Esophagus mucosa (tissue), 1 donor: ENCODE data around the gene SCN2A. TPM values are rescaled to one million over a fixed set of nuclear protein-coding genes. Genes with fewer than 3 reads are reported as not detected.
"Not testable (repeated sequence)": the region's sequence is repeated elsewhere in the genome, so short reads cannot be mapped to it uniquely, and the experiment has no call there.

Experiments
- ATAC-seq: fragments of 200-7000 bp; cut with Tn5 transposase; one replicate; pipeline ENCODE4 v1.9.1; 2020
- total RNA-seq: library from RNA; stranded (reverse); gene quantifications from one replicate; pipeline ENCODE4 v1.2.4, GENCODE V29; 2023
- donor health status: DM: yes; HTN: yes; CAD: no.

Gene SCN2A
- total RNA-seq, 1 donor from 2014 or later, result 0.04 TPM

- ATAC-seq, result not testable (repeated sequence)
Observed at GRCh38 chr2:165344276-165344675, 105.1 kb downstream of the SCN2A start.

GRCh38 chr2:165348441-165348840 lies 109.2 kb downstream of the SCN2A start:
- ATAC-seq, result no peak

- no peak for ATAC-seq
Observed at GRCh38 chr2:165349181-165349580, 110.0 kb downstream of the SCN2A start.

GRCh38 chr2:165357758-165358157 lies 118.5 kb downstream of the SCN2A start:
- ATAC-seq, result peak; percentile 81

- no peak for ATAC-seq
Observed at GRCh38 chr2:165361514-165361913, 122.3 kb downstream of the SCN2A start.

- ATAC-seq, result peak; percentile 99
Observed at GRCh38 chr2:165369131-165369897, 130.1 kb downstream of the SCN2A start.

- no peak for ATAC-seq
Observed at GRCh38 chr2:165369898-165370296, 130.7 kb downstream of the SCN2A start.

GRCh38 chr2:165371356-165371755 lies 132.1 kb downstream of the SCN2A start:
- no peak for ATAC-seq

- ATAC-seq, result no peak
Observed at GRCh38 chr2:165373278-165374010, 134.2 kb downstream of the SCN2A start.

GRCh38 chr2:165376571-165376975 lies 137.4 kb downstream of the SCN2A start:
- no peak for ATAC-seq

GRCh38 chr2:165382362-165382761 lies 143.1 kb downstream of the SCN2A start:
- no peak for ATAC-seq

- ATAC-seq, result no peak
Observed at GRCh38 chr2:165390875-165391274, 151.7 kb downstream of the SCN2A start.

GRCh38 chr2:165391791-165392190 lies 152.6 kb downstream of the SCN2A start:
- ATAC-seq, result no peak

- ATAC-seq, result not testable (repeated sequence)
Observed at GRCh38 chr2:165398603-165399002, 159.4 kb downstream of the SCN2A start.

- ATAC-seq, result no peak
Observed at GRCh38 chr2:165401285-165401852, 162.2 kb downstream of the SCN2A start.

- no peak for ATAC-seq
Observed at GRCh38 chr2:165402162-165402561, 162.9 kb downstream of the SCN2A start.

GRCh38 chr2:165406173-165406572 lies 167.0 kb downstream of the SCN2A start:
- no peak for ATAC-seq

- no peak for ATAC-seq
Observed at GRCh38 chr2:165407466-165407865, 168.3 kb downstream of the SCN2A start.

- ATAC-seq, result no peak
Observed at GRCh38 chr2:165408186-165408585, 169.0 kb downstream of the SCN2A start.

- ATAC-seq, result no peak
Observed at GRCh38 chr2:165410276-165410675, 171.1 kb downstream of the SCN2A start.

GRCh38 chr2:165414187-165414586 lies 175.0 kb downstream of the SCN2A start:
- ATAC-seq, result no peak

- ATAC-seq, result no peak
Observed at GRCh38 chr2:165417009-165417408, 177.8 kb downstream of the SCN2A start.

GRCh38 chr2:165420231-165420630 lies 181.0 kb downstream of the SCN2A start:
- ATAC-seq, result no peak

- ATAC-seq, result no peak
Observed at GRCh38 chr2:165423081-165423480, 183.9 kb downstream of the SCN2A start.
